Smooth muscle cell (in vitro differentiated cells): ENCODE results near the gene IGHMBP2. TPM values are rescaled to one million over a fixed set of nuclear protein-coding genes. Genes with fewer than 3 reads are reported as not detected.

Experiments used
- DNase-seq: peaks from one replicate; lab custom pipeline; 2025; ENCODE audit not compliant: unreplicated experiment; lab: John Stamatoyannopoulos, UW
- H2AFZ ChIP-seq: fragments of 200-600 bp; sonication (generic); 2 replicates; pipeline ENCODE4 v1.6.0; 2016; ENCODE audit warnings: antibody characterized with exemption, low read depth, mild to moderate bottlenecking
- H3F3A ChIP-seq: fragments of 200-600 bp; sonication (generic); 2 replicates; pipeline ENCODE4 v1.6.0; 2017; ENCODE audit warnings: antibody characterized with exemption, low read depth
- H3K27ac ChIP-seq: fragments of 200-600 bp; sonication (generic); 2 replicates; pipeline ENCODE4 v1.5.1; 2016; ENCODE audit warnings: low read depth, mild to moderate bottlenecking
- H3K27me3 ChIP-seq: fragments of 200-600 bp; sonication (generic); 2 replicates; pipeline ENCODE4 v1.6.1; 2016; ENCODE audit warnings: low read depth, mild to moderate bottlenecking
- H3K36me3 ChIP-seq: fragments of 200-600 bp; sonication (generic); 2 replicates; pipeline ENCODE4 v1.5.1; 2016; ENCODE audit warnings: low read depth
- H3K4me1 ChIP-seq: fragments of 200-600 bp; sonication (generic); 2 replicates; pipeline ENCODE4 v1.5.1; 2016; ENCODE audit warnings: low read depth
- H3K4me2 ChIP-seq: fragments of 200-600 bp; sonication (generic); 2 replicates; pipeline ENCODE4 v1.6.0; 2016; ENCODE audit warnings: mild to moderate bottlenecking
- H3K4me3 ChIP-seq: fragments of 200-600 bp; sonication (generic); 2 replicates; pipeline ENCODE4 v1.5.1; 2016; ENCODE audit warnings: mild to moderate bottlenecking
- H3K79me2 ChIP-seq: fragments of 200-600 bp; sonication (generic); 2 replicates; pipeline ENCODE4 v1.6.0; 2016; ENCODE audit warnings: low read depth, mild to moderate bottlenecking
- H3K9ac ChIP-seq: fragments of 200-600 bp; sonication (generic); 2 replicates; pipeline ENCODE4 v1.6.0; 2016; ENCODE audit warnings: low read depth
- H3K9me3 ChIP-seq: fragments of 200-600 bp; sonication (generic); replicated peaks from 2 replicates; pipeline ENCODE4 v1.5.1; 2016; ENCODE audit warnings: low read depth
- H4K20me1 ChIP-seq: fragments of 200-600 bp; sonication (generic); 2 replicates; pipeline ENCODE4 v1.6.0; 2016; ENCODE audit warnings: low read depth
- CTCF ChIP-seq: fragments of 200-600 bp; sonication (generic); IDR thresholded peaks from 2 replicates; pipeline ENCODE4 v1.5.1; 2017; ENCODE audit warnings: borderline replicate concordance, mild to moderate bottlenecking, antibody characterized with exemption; ENCODE audit not compliant: insufficient read depth, poor library complexity, severe bottlenecking
- WGBS: methylation state at CpG from one replicate; pipeline ENCODE4 v1.1.7; 2016; ENCODE audit warnings: low lambda C conversion rate; 5-methylcytosine and 5-hydroxymethylcytosine counted together
- polyA plus RNA-seq: library from polyadenylated mRNA; unstranded; fragments of >200 nt; fragmentation: Nextera tagmentation; extraction: Ambion mirVana; gene quantifications from 2 replicates; pipeline ENCODE4 v1.2.1, GENCODE V29; 2016
- total RNA-seq: library from RNA; depleted of rRNA; stranded (reverse); fragments of >200 nt; gene quantifications from 2 replicates; pipeline ENCODE4 v1.2.3, GENCODE V29; 2014

Gene IGHMBP2
- total and polyA plus RNA-seq, 2 experiments from 2014 or later, result 12.1 to 13.3 TPM

DNA sequence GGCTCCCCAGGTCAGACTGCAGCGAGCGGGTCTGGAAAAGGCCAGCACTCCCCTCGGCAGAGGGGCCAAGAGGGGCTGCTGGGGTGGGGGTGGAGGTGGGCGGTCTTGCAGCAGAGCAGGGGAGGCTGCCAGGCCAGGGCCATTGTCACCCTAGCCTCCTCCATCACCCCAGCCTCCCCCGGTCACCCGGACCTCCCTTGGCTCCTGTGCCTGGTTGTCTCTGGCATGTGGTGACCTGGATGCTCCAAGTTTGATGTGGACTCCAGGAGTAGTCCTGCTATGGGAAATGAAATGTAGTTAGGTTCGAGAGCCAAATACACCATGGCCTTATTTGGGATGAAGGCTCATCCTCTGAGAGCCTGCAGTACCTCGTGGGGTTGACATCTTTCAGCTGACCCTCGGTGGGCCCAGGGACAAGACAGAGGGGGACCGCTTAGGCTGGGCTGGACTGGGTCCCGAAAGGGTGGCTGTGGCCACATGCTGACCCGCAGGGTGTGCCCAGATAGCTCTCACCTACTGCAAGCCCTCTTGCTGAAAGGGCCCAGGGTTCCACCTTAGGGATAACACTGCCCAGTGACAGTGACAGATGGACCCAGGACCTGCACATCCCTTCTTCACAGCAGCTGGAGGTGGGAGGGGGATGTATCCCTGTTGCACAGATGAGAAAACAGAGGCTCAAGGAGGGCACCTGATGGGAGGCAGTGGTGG is 53.0 kb downstream of the IGHMBP2 start:
- H3F3A ChIP-seq, result no peaks in the 10 kb centered on the region
- H3K27me3 ChIP-seq, result no peaks in the 10 kb centered on the region
- H3K4me1 ChIP-seq, result no peaks in the 10 kb centered on the region
- WGBS, result 95% methylated on average over 12 of the region's 12 CpGs
- no peak overlapping the region for H3K4me2 ChIP-seq
- H3K36me3 ChIP-seq, result no peaks in the 10 kb centered on the region
- H2AFZ ChIP-seq, result no peak overlapping the region
- no peaks in the 10 kb centered on the region for H3K9me3 ChIP-seq
- H3K79me2 ChIP-seq, result no peaks in the 10 kb centered on the region
- no peaks in the 10 kb centered on the region for H4K20me1 ChIP-seq
- DNase-seq, result no peak
- no peak overlapping the region for H3K4me3 ChIP-seq
- no peak for TF ChIP-seq CTCF
- no peak overlapping the region for H3K9ac ChIP-seq
- H3K27ac ChIP-seq, result no peak overlapping the region

- H3K4me2 ChIP-seq, result no peak overlapping the region
- no peak overlapping the region for H3K4me3 ChIP-seq
- H3K4me1 ChIP-seq, result no peaks in the 10 kb centered on the region
- DNase-seq, result no peak
- no peaks in the 10 kb centered on the region for H3K79me2 ChIP-seq
- no peaks in the 10 kb centered on the region for H3K27me3 ChIP-seq
- H3K27ac ChIP-seq, result no peak overlapping the region
- H3K9me3 ChIP-seq, result no peaks in the 10 kb centered on the region
- no peaks in the 10 kb centered on the region for H3F3A ChIP-seq
- no peaks in the 10 kb centered on the region for H3K36me3 ChIP-seq
- WGBS, result 96% methylated on average over 9 of the region's 9 CpGs
- no peak for TF ChIP-seq CTCF
- no peak overlapping the region for H2AFZ ChIP-seq
- H3K9ac ChIP-seq, result no peak overlapping the region
- no peaks in the 10 kb centered on the region for H4K20me1 ChIP-seq
These were observed 54.5 kb downstream of the IGHMBP2 start for GRCh38 chr11:68958211-68958610.

GRCh38 chr11:68959465-68960293 is 56.0 kb downstream of the IGHMBP2 start:
- Histone ChIP-seq H2AFZ (no peak overlapping the region), H3K9ac (no peak overlapping the region), H3F3A (no peaks in the 10 kb centered on the region), H3K27ac (no peak overlapping the region), H3K79me2 (no peaks in the 10 kb centered on the region), H4K20me1 (no peaks in the 10 kb centered on the region), H3K27me3 (no peaks in the 10 kb centered on the region), H3K36me3 (no peaks in the 10 kb centered on the region), H3K4me2 (no peak overlapping the region), H3K4me1 (no peaks in the 10 kb centered on the region), H3K9me3 (no peaks in the 10 kb centered on the region), H3K4me3 (no peak overlapping the region)
- no peak for DNase-seq
- TF ChIP-seq CTCF, result no peak
- WGBS, result 88% methylated on average over 30 of the region's 31 CpGs
